ENCODE measurements around the gene KY. TPM values are rescaled to one million over a fixed set of nuclear protein-coding genes. Genes with fewer than 3 reads are reported as not detected.

KY gene
- polyA plus RNA-seq, 1 donor from 2014 or later: 1.7 TPM

GRCh38 chr3:134687642-134688041 is 36.8 kb upstream of the KY start:
- TF ChIP-seq POLR2AphosphoS5 (IDR thresholded peaks at IDR 0.05) (no peak), CTCF (IDR thresholded peaks at IDR 0.05; ENCODE audit: poor library complexity, severe bottlenecking) (no peak), MXI1 (conservative IDR thresholded peaks at IDR 0.05; ENCODE audit: poor library complexity, severe bottlenecking) (no peak), RAD21 (conservative IDR thresholded peaks at IDR 0.05) (no peak), TAF1 (IDR thresholded peaks at IDR 0.05; ENCODE audit: low read depth) (no peak), REST (IDR thresholded peaks at IDR 0.05; ENCODE audit: borderline replicate concordance) (no peak)
- Histone ChIP-seq H3F3A (ENCODE audit: insufficient read depth, low read length, poor library complexity, severe bottlenecking) (no peaks in the 10 kb centered on the region), H3K36me3 (ENCODE audit: insufficient read depth, low read length) (no peaks in the 10 kb centered on the region), H3K4me3 (ENCODE audit: low read length) (no peak overlapping the region), H3K9me3 (ENCODE audit: low read length) (no peaks in the 10 kb centered on the region), H3K79me2 (replicated peaks; ENCODE audit: insufficient read depth, low read length) (no peaks in the 10 kb centered on the region), H4K20me1 (ENCODE audit: insufficient read depth) (no peaks in the 10 kb centered on the region), H3K27me3 (ENCODE audit: insufficient read depth, low read depth, low read length) (no peaks in the 10 kb centered on the region), H3K4me2 (ENCODE audit: low read length) (no peak overlapping the region), H3K27ac (ENCODE audit: low read length) (no peak overlapping the region), H2AFZ (ENCODE audit: low read depth, low read length) (no peak overlapping the region), H3K9ac (ENCODE audit: low read length) (no peak overlapping the region), H3K9me2 (ENCODE audit: insufficient read depth, low read length) (no peaks in the 10 kb centered on the region)

- Histone ChIP-seq H3K9me3 (ENCODE audit: low read length) (no peaks in the 10 kb centered on the region), H3K27me3 (ENCODE audit: insufficient read depth, low read depth, low read length) (no peaks in the 10 kb centered on the region), H2AFZ (ENCODE audit: low read depth, low read length) (no peak overlapping the region), H3K27ac (ENCODE audit: low read length) (no peak overlapping the region), H3K79me2 (replicated peaks; ENCODE audit: insufficient read depth, low read length) (no peaks in the 10 kb centered on the region), H4K20me1 (ENCODE audit: insufficient read depth) (no peaks in the 10 kb centered on the region), H3F3A (ENCODE audit: insufficient read depth, low read length, poor library complexity, severe bottlenecking) (no peaks in the 10 kb centered on the region), H3K36me3 (ENCODE audit: insufficient read depth, low read length) (no peaks in the 10 kb centered on the region), H3K4me2 (ENCODE audit: low read length) (no peak overlapping the region), H3K9ac (ENCODE audit: low read length) (no peak overlapping the region), H3K9me2 (ENCODE audit: insufficient read depth, low read length) (no peaks in the 10 kb centered on the region), H3K4me3 (ENCODE audit: low read length) (no peak overlapping the region)
- no peak for TF ChIP-seq TAF1 (IDR thresholded peaks at IDR 0.05; ENCODE audit: low read depth)
- no peak for TF ChIP-seq REST (IDR thresholded peaks at IDR 0.05; ENCODE audit: borderline replicate concordance)
- TF ChIP-seq RAD21 (conservative IDR thresholded peaks at IDR 0.05): no peak
- TF ChIP-seq POLR2AphosphoS5 (IDR thresholded peaks at IDR 0.05): no peak
- no peak for TF ChIP-seq CTCF (IDR thresholded peaks at IDR 0.05; ENCODE audit: poor library complexity, severe bottlenecking)
- TF ChIP-seq EZH2 (IDR thresholded peaks at IDR 0.05; ENCODE audit: borderline replicate concordance, insufficient read depth, low read length, poor library complexity, severe bottlenecking): no peak
- no peak for TF ChIP-seq MXI1 (conservative IDR thresholded peaks at IDR 0.05; ENCODE audit: poor library complexity, severe bottlenecking)
- TF ChIP-seq EP300 (conservative IDR thresholded peaks at IDR 0.05; ENCODE audit: poor library complexity, severe bottlenecking): no peak
- no peak for TF ChIP-seq SMC3 (conservative IDR thresholded peaks at IDR 0.05; ENCODE audit: poor library complexity)
Observed at GRCh38 chr3:134685929-134686802, 35.3 kb upstream of the KY start.
